SU-DHL-6 (cell line): ENCODE data around the gene QTRT2.

ENCODE experiments used
- H2AFZ ChIP-seq: fragments of 200-600 bp; sonication (generic); 2 replicates; pipeline ENCODE4 v1.6.1; 2014; ENCODE audit warnings: low read depth, mild to moderate bottlenecking, moderate library complexity, mixed read lengths, antibody characterized with exemption, low read length; ENCODE audit not compliant: severe bottlenecking
- H3F3A ChIP-seq: fragments of 200-600 bp; shearing (Covaris generic); 2 replicates; pipeline ENCODE4 v1.6.0; 2016; ENCODE audit warnings: antibody characterized with exemption, mild to moderate bottlenecking; ENCODE audit not compliant: insufficient read depth
- H3K27ac ChIP-seq: fragments of 200-600 bp; sonication (generic); 2 replicates; pipeline ENCODE4 v1.5.1; 2016; ENCODE audit warnings: low read depth, mild to moderate bottlenecking, low read length, moderate library complexity, mixed read lengths
- H3K27me3 ChIP-seq: fragments of 200-600 bp; sonication (generic), shearing (Covaris generic); 2 replicates; pipeline ENCODE4 v1.6.0; 2014; ENCODE audit warnings: mild to moderate bottlenecking, low read length
- H3K36me3 ChIP-seq: fragments of 200-600 bp; sonication (generic); 2 replicates; pipeline ENCODE4 v1.6.1; 2014; ENCODE audit warnings: mild to moderate bottlenecking, low read length, mixed read lengths
- H3K4me2 ChIP-seq: fragments of 300-600, 200-600 bp; shearing (Covaris generic), sonication (generic); 2 replicates; pipeline ENCODE4 v1.6.0; 2014; ENCODE audit warnings: low read length, low read depth, mild to moderate bottlenecking; ENCODE audit not compliant: poor library complexity, severe bottlenecking
- H3K4me3 ChIP-seq: fragments of 200-600 bp; sonication (generic); 2 replicates; pipeline ENCODE4 v1.5.1; 2014; ENCODE audit warnings: antibody characterized with exemption, low read length, mild to moderate bottlenecking, mixed read lengths; ENCODE audit not compliant: insufficient read depth, poor library complexity, severe bottlenecking
- H3K79me2 ChIP-seq: fragments of 200-600 bp; sonication (generic); 2 replicates; pipeline ENCODE4 v1.6.1; 2014; ENCODE audit warnings: mild to moderate bottlenecking, low read length, moderate library complexity; ENCODE audit not compliant: insufficient read depth
- H3K9ac ChIP-seq: fragments of 200-600 bp; sonication (generic); 2 replicates; pipeline ENCODE4 v1.7.0; 2014; ENCODE audit warnings: mild to moderate bottlenecking, low read length
- H3K9me2 ChIP-seq: fragments of 200-600 bp; sonication (generic); replicated peaks from 2 replicates; pipeline ENCODE4 v1.6.1; 2014; ENCODE audit warnings: low read length; ENCODE audit not compliant: insufficient read depth
- H3K9me3 ChIP-seq: fragments of 200-600 bp; sonication (generic); 2 replicates; pipeline ENCODE4 v1.6.1; 2014; ENCODE audit warnings: low read length, mixed read lengths; ENCODE audit not compliant: insufficient read depth
- H4K20me1 ChIP-seq: fragments of 200-600 bp; sonication (generic); 2 replicates; pipeline ENCODE4 v1.6.1; 2014; ENCODE audit warnings: low read depth, mild to moderate bottlenecking, antibody characterized with exemption, low read length, moderate library complexity, mixed read lengths
- EZH2phosphoT487 ChIP-seq: fragments of 200-600 bp; sonication (generic), shearing (Covaris generic); conservative IDR thresholded peaks from 2 replicates; pipeline ENCODE4 v1.6.1; 2018; ENCODE audit warnings: mild to moderate bottlenecking, antibody characterized with exemption, low read length, moderate library complexity, mixed read lengths
- TF ChIP-seq, protein P1 (sequence below): fragments of 200-600 bp; sonication (generic); IDR thresholded peaks from one replicate; pipeline ENCODE4 v1.5.1; 2017; ENCODE audit warnings: antibody characterized with exemption, mild to moderate bottlenecking, low read length, moderate library complexity; ENCODE audit not compliant: insufficient read depth, poor library complexity, severe bottlenecking

The QTRT2 gene

DNA sequence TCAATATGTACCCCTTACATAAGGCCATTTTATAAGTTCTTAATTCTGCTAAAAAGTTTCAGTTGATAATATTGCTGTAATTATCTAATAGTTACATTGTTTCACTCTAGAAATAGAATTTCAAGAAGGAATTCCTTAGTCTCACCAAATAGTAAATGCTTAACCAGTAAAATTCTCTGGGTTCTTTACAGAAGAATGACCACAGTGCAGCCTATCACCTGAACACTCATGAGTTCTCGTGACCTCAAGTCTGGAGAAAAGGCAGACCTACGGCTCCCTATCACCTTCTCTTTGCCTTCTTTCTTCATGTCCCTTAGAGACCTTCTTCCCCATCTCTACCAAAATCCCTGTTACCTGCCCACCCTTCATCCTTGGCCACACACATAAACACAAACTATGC is 31.1 kb upstream of the QTRT2 start:
- Histone ChIP-seq H3F3A (no peaks in the 10 kb centered on the region), H3K9me3 (no peaks in the 10 kb centered on the region), H3K27ac (no peak overlapping the region), H3K9ac (no peak overlapping the region), H3K9me2 (no peaks in the 10 kb centered on the region), H3K4me2 (no peak overlapping the region), H3K79me2 (no peaks in the 10 kb centered on the region), H2AFZ (no peak overlapping the region), H3K36me3 (no peaks in the 10 kb centered on the region), H4K20me1 (no peaks in the 10 kb centered on the region), H3K4me3 (no peak overlapping the region), H3K27me3 (no peaks in the 10 kb centered on the region)
- TF ChIP-seq, protein P1, sequence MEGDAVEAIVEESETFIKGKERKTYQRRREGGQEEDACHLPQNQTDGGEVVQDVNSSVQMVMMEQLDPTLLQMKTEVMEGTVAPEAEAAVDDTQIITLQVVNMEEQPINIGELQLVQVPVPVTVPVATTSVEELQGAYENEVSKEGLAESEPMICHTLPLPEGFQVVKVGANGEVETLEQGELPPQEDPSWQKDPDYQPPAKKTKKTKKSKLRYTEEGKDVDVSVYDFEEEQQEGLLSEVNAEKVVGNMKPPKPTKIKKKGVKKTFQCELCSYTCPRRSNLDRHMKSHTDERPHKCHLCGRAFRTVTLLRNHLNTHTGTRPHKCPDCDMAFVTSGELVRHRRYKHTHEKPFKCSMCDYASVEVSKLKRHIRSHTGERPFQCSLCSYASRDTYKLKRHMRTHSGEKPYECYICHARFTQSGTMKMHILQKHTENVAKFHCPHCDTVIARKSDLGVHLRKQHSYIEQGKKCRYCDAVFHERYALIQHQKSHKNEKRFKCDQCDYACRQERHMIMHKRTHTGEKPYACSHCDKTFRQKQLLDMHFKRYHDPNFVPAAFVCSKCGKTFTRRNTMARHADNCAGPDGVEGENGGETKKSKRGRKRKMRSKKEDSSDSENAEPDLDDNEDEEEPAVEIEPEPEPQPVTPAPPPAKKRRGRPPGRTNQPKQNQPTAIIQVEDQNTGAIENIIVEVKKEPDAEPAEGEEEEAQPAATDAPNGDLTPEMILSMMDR = no peak
- no peak for TF ChIP-seq EZH2phosphoT487

DNA sequence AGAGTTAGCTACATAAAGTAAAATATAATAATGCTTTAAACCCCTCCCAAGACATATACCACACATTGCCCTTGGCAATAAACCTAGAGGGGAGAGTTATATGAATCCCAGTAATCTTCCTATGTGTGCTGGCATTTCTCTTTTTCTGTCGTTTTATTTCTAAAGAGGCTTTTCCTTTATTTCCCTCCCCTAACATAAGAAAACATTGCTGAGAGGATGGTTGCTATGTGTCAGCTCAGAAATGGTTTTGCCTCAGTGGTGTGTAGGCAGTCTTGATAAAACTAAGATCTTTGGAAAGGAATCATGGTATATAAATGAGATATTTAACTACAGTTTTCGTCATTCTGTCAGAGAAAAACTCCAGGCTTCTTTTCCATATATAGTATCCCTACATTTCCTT is 30.2 kb upstream of the QTRT2 start:
- H3K9ac ChIP-seq = no peak overlapping the region
- no peaks in the 10 kb centered on the region for H3K79me2 ChIP-seq

DNA sequence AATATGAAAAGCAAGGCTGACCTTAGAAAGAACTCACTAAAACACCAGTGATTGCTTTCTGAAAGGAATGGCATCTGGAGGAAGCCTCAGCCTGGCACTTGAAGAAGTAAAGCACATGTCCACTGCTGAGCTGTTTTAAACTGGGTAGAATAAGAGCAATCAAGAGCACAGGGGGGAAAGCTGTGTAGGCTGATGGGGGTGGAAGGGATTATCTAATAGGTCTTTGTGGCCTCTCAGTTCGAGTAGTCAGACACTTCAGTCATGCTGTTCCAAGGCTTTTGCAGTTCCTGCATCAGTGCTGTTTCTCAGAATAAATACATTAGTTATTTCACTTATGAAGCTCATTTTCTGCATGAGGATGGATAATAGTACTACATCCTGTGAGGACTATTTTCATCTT is 22.8 kb upstream of the QTRT2 start:
- H3K79me2 ChIP-seq = no peaks in the 10 kb centered on the region

More for the DNA sequence above, 30.2 kb upstream of the QTRT2 start:
- Histone ChIP-seq H3K27me3 (no peaks in the 10 kb centered on the region), H3K4me3 (no peak overlapping the region), H3F3A (no peaks in the 10 kb centered on the region), H2AFZ (no peak overlapping the region), H3K4me2 (no peak overlapping the region), H3K36me3 (no peaks in the 10 kb centered on the region), H3K9me3 (no peaks in the 10 kb centered on the region), H3K27ac (no peak overlapping the region), H3K9me2 (no peaks in the 10 kb centered on the region), H4K20me1 (no peaks in the 10 kb centered on the region)
- TF ChIP-seq EZH2phosphoT487 = no peak
- TF ChIP-seq, protein P1 = no peak

More for the DNA sequence above, 22.8 kb upstream of the QTRT2 start:
- Histone ChIP-seq H3K9me2 (no peaks in the 10 kb centered on the region), H3K4me2 (no peak overlapping the region), H3F3A (no peaks in the 10 kb centered on the region), H2AFZ (no peak overlapping the region), H3K9me3 (no peaks in the 10 kb centered on the region), H4K20me1 (no peaks in the 10 kb centered on the region), H3K27me3 (no peaks in the 10 kb centered on the region), H3K27ac (no peak overlapping the region), H3K9ac (no peak overlapping the region), H3K4me3 (no peak overlapping the region), H3K36me3 (no peaks in the 10 kb centered on the region)
- TF ChIP-seq EZH2phosphoT487 = no peak
- TF ChIP-seq, protein P1 = no peak
